ENCODE results near the gene PCBP2.

The PCBP2 gene

GRCh38 chr12:53495903-53496751 lies 44.2 kb downstream of the PCBP2 start:
- no peak for DNase-seq

GRCh38 chr12:53496752-53497032 lies 44.8 kb downstream of the PCBP2 start:
- no peak for DNase-seq

- no peak for DNase-seq
These were observed 45.6 kb downstream of the PCBP2 start for GRCh38 chr12:53497461-53497860.

- no peak for DNase-seq
These were observed 46.3 kb downstream of the PCBP2 start for GRCh38 chr12:53498235-53498630.

GRCh38 chr12:53499266-53500141 lies 47.6 kb downstream of the PCBP2 start, which contains the start of gene MAP3K12:
Gene MAP3K12, minus strand, starts transcription at chr12:53499458. Its CDS starts 12,067 bp downstream, at chr12:53487391.
- peak; percentile 72 for DNase-seq

GRCh38 chr12:53500142-53500775 lies 48.4 kb downstream of the PCBP2 start:
- DNase-seq = no peak

- DNase-seq = peak; percentile 100
These were observed 49.1 kb downstream of the PCBP2 start, which contains the start of gene TARBP2 for GRCh38 chr12:53500776-53501614. Gene TARBP2, plus strand, starts transcription at chr12:53501283. Its CDS starts 126 bp downstream, at chr12:53501409.

- DNase-seq = no peak
These were observed 49.8 kb downstream of the PCBP2 start for GRCh38 chr12:53501615-53502181.

- no peak for DNase-seq
These were observed 50.4 kb downstream of the PCBP2 start for GRCh38 chr12:53502331-53502730.

GRCh38 chr12:53502983-53503728 lies 51.3 kb downstream of the PCBP2 start:
- DNase-seq = no peak

GRCh38 chr12:53504004-53504920 lies 52.4 kb downstream of the PCBP2 start:
- DNase-seq = no peak

GRCh38 chr12:53505086-53505485 lies 53.2 kb downstream of the PCBP2 start:
- no peak for DNase-seq

- DNase-seq = no peak
These were observed 53.9 kb downstream of the PCBP2 start for GRCh38 chr12:53505555-53506449.

GRCh38 chr12:53506450-53506785 lies 54.5 kb downstream of the PCBP2 start:
- no peak for DNase-seq

GRCh38 chr12:53506881-53507602 lies 55.1 kb downstream of the PCBP2 start, which contains the start of gene NPFF:
Gene NPFF, minus strand, starts transcription at chr12:53507484. Its CDS starts 10 bp downstream, at chr12:53507474.
- DNase-seq = no peak

- no peak for DNase-seq
These were observed 55.6 kb downstream of the PCBP2 start for GRCh38 chr12:53507603-53507885.

GRCh38 chr12:53508534-53509170 lies 56.8 kb downstream of the PCBP2 start:
- DNase-seq = peak; percentile 83

- DNase-seq = no peak
These were observed 58.4 kb downstream of the PCBP2 start for GRCh38 chr12:53510181-53510812.

All from NCI-H2171 treated with DMSO at 0.1 percent for 48 hours (cell line).